SIG-M5 (cell line): Measurements from ENCODE around the gene RXRG.

Experiments
- DNase-seq: peaks from one replicate; lab custom pipeline; 2025; lab: John Stamatoyannopoulos, UW

Gene RXRG

DNA sequence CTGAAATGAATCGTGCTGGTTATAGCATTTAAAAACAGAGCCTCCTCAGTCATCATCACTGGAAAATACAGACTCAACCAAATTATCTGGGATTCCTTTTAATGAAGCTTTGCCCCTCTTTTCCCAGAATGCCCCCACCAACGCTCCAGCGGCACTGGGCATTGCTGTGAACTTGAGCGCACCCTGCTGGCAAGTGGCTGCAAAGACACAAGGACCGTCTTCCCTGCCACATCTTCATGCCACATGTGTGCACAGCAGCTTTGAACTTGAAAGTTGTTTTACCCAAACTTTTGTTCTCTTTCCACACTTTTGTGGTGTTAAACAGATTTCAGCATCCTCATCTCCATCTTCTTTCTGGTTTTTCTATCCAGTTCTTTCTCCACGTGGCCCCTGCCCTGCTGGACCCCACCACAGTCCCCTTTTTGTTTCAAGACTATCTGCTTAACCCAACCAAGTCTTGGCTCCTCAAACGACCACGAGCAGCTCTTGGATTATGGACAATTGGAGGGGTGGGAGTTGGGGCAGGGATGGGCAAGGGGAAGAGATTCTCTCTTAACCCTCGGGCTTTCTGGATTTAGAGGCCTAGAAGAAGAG is 75.6 kb downstream of the RXRG start:
- DNase-seq, result no peak

DNA sequence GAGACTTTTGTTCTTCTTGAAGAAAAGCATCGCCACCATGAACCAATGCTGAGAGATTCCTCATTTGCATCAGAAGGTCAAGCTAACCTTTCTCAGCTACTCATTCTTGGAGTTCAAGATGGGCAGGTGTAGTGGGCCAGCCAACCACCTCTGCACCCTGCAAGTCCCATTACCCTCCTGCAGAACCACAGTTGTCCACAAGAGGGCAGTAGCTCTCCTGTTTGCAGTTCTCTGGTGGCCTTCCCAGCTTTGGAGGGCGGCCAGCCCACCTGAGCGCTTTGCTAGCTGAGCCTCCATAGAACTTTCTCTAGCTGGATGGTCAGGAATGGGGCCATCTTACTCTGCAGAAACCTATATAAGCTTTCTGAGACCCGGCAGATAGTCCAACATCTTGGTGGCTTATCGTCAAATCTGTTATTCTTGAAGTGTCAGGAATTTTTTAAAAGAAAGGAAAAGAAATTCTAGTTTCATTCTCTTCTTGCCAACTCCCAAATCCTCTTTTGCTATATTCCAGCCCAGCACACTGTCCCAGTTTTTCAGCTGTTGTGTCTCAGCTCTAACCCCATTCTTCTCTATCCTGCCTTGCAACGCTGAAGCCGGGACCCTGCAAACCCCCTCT is 77.4 kb downstream of the RXRG start:
- DNase-seq, result no peak

DNA sequence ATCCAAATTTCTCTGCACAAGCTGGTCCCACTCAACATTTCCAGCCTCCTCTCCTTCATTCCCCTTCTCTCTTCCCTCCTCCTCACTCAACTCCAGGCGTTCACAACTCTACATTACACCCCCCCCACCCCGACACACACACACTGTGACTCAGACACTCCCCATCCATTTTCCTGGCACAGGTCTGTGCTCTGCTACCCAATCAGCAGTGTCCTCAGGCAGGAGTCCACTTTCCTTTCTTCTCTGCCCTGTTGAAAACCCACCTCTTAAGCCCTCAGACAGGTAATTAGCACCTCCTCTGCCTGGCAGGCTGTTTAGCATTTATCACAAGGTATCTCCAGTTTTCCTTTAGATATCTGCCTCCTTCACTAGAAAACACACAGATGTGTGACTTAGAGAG is 79.6 kb downstream of the RXRG start:
- DNase-seq, result no peak

- DNase-seq, result no peak
These were observed 80.3 kb downstream of the RXRG start for GRCh38 chr1:165364568-165365133.

DNA sequence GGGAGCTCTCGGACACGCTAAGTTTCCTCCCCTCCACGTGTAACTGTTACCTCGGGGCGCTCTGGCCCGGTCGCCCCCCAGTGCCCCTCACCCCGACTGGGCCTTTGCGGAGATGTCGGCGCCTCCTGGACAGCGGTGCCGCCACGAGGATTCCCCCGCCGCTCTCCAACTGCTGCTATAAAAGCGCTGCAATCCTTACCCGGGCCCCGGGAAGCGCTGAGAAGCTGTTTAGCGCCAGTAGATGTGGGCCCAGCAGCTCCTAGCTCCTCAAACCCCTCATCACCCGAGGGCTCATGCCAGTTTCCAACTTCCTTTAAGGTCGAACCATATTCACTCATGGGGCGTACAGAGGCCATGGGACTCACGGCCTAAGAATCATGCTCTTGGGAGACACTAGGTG is 88.0 kb downstream of the RXRG start:
- no peak for DNase-seq

- no peak for DNase-seq
These were observed 88.7 kb downstream of the RXRG start, which contains the start of gene LMX1A for GRCh38 chr1:165355977-165356811. LMX1A (minus strand) TSS chr1:165356715; CDS start chr1:165355559, 1,156 bp downstream.

DNA sequence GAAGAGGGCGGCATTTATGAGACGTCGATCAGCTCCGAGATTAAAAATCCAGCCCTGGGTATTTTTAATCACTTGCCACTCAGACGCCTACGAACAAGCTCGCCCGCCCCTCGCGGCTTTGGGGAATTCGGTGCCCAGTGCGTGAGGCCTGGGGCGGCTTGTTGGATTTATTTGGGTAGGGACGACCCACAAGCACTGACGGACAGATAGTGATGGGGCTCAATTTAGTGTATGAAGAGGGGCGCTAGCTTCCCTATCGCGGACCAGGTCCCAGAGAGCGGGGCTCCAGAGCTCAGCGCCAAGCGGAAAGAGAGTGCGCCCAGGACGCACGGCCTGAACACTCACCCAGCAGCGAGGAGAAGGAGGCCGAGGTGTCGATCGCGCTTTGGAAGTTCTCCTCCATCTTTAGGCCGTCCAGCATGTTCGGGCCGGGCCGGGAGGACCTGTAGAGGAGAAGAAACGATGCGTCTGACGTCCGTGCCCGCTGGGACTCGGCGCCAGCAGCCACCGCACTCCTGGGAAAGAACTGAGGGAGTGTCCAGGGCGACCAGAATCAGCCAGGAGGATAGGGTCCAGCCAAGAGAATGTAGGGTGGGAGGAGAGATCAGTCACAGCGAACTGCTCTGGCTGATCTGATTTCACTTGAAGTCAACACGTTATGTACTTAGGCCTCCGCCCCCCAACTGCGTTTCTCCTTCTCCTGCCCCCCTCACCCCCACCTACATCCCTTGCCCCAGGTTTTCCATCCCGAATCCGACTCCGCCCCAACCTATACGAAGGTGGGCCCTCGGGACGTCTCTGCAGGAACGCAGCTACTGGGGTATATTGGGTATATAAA is 89.6 kb downstream of the RXRG start:
- no peak for DNase-seq

- DNase-seq, result no peak
These were observed 90.2 kb downstream of the RXRG start for GRCh38 chr1:165354739-165355138.

- DNase-seq, result no peak
These were observed 90.9 kb downstream of the RXRG start for GRCh38 chr1:165353731-165354671.

GRCh38 chr1:165352442-165353293 is 92.3 kb downstream of the RXRG start:
- DNase-seq, result no peak

DNA sequence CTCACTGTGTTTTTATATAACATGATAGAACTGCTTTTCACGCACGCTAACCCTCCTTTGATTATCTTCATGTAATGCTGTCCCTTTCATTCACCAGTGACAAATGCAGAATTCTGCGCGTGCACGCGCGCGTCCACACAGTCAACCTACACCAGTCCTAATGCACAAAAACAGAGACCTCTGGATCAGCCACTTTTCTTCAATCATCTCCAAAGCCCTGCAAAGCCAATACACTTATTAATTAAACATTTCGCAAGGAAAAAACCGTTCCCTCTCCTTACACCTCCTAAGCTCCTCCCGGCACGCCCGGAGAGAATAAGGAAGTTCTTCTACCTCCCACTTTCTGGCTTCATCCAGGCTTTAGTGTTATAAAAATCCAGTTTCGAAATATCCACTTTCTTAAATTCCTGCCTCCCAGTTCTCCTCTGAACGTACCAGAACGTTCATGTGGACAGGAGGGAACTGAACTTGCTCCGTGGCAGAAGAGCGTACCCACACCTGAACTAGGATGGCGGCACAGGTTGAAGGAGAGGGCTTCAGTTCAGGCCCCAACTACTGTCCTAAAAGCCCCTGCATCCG is 93.0 kb downstream of the RXRG start:
- DNase-seq, result no peak
